Lower lobe of right lung (tissue), 2 donors: Measurements from ENCODE around the gene RWDD1. TPM values are rescaled to one million over a fixed set of nuclear protein-coding genes. Genes with fewer than 3 reads are reported as not detected.
A peak's percentile ranks its signal among the peaks of the same experiment; 100 is the strongest.

ENCODE experiments used
- ATAC-seq, 2 donors: fragments of 200-7000 bp; cut with Tn5 transposase; one replicate each; pipeline ENCODE4 v1.9.1; 2020 to 2022; ENCODE audit warnings: mild to moderate bottlenecking in 2 of 2, moderate library complexity in 2 of 2
- DNase-seq: peaks from one replicate; pipeline ENCODE4 v3.0.0-alpha.2; 2020
- H3K27ac ChIP-seq: fragments of 200-600 bp; one replicate; pipeline ENCODE4 v1.8.0; 2022
- H3K27me3 ChIP-seq: fragments of 200-600 bp; one replicate; pipeline ENCODE4 v1.8.0; 2022; ENCODE audit warnings: low read depth
- H3K36me3 ChIP-seq: fragments of 200-600 bp; one replicate; pipeline ENCODE4 v1.8.0; 2022; ENCODE audit warnings: mild to moderate bottlenecking
- H3K4me1 ChIP-seq: fragments of 200-600 bp; one replicate; pipeline ENCODE4 v1.8.0; 2022
- H3K4me3 ChIP-seq: fragments of 200-600 bp; one replicate; pipeline ENCODE4 v1.8.0; 2022; ENCODE audit warnings: mild to moderate bottlenecking
- H3K9me3 ChIP-seq: fragments of 200-600 bp; one replicate; pipeline ENCODE4 v1.8.0; 2022
- intact Hi-C: fragments of 100-400 bp; cut with DNase I; formaldehyde crosslinking; loops from one replicate; pipeline ENCODE4 v1.11.0; 2022
- long read RNA-seq: library from polyadenylated mRNA; unstranded; transcript quantifications from one replicate; pipeline ENCODE4 v2.0.0, GENCODE V29; 2021
- total RNA-seq: library from RNA; stranded (reverse); fragmentation: NEBNext Ultra II Directional; extraction: Animal tissue kit (Norgen Biotek cat#: 25700); gene quantifications from one replicate; pipeline ENCODE4 v1.2.1, GENCODE V29; 2021
- TF ChIP-seq, protein P1 (sequence below): fragments of 200-600 bp; IDR thresholded peaks from one replicate; pipeline ENCODE4 v1.8.0; 2022; ENCODE audit warnings: antibody characterized with exemption, mild to moderate bottlenecking
- donor health status: DM: no; HTN: yes; CAD: no; lungs with severe emphysema.

RWDD1 gene
- 35.9 TPM for total RNA-seq
- long read RNA-seq, full-length matches to known transcripts: 32 of 76 reads
- long read RNA-seq, partial matches to known transcripts: 43 of 76 reads
- long read RNA-seq, other reads (novel, unspliced or antisense): 1 of 76 reads

- Histone ChIP-seq H3K27me3 (no peaks in the 10 kb centered on the region), H3K9me3 (no peaks in the 10 kb centered on the region), H3K4me3 (peak within 1 kb of the TSS; percentile 84), H3K27ac (peak within 1 kb of the TSS; percentile 94), H3K4me1 (peaks cover 24% of the 10 kb centered on the region), H3K36me3 (peaks cover 12% of the 10 kb centered on the region)
- TF ChIP-seq, protein P1, sequence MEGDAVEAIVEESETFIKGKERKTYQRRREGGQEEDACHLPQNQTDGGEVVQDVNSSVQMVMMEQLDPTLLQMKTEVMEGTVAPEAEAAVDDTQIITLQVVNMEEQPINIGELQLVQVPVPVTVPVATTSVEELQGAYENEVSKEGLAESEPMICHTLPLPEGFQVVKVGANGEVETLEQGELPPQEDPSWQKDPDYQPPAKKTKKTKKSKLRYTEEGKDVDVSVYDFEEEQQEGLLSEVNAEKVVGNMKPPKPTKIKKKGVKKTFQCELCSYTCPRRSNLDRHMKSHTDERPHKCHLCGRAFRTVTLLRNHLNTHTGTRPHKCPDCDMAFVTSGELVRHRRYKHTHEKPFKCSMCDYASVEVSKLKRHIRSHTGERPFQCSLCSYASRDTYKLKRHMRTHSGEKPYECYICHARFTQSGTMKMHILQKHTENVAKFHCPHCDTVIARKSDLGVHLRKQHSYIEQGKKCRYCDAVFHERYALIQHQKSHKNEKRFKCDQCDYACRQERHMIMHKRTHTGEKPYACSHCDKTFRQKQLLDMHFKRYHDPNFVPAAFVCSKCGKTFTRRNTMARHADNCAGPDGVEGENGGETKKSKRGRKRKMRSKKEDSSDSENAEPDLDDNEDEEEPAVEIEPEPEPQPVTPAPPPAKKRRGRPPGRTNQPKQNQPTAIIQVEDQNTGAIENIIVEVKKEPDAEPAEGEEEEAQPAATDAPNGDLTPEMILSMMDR: peak; percentile 21
- intact Hi-C loops: no loop called here
- peak; percentile 99 to 100 for ATAC-seq
- peak; percentile 100 for DNase-seq
These were observed at the start of gene RWDD1 for GRCh38 chr6:116570856-116571682. RWDD1 (plus strand) TSS chr6:116571504; CDS start chr6:116571583, 79 bp downstream.

- Histone ChIP-seq H3K27ac (no peak overlapping the region), H3K4me1 (no peaks in the 10 kb centered on the region), H3K4me3 (no peak overlapping the region), H3K36me3 (no peaks in the 10 kb centered on the region), H3K9me3 (no peaks in the 10 kb centered on the region), H3K27me3 (no peaks in the 10 kb centered on the region)
- ATAC-seq (no peak), DNase-seq (no peak)
- intact Hi-C loops: no loop called here
- TF ChIP-seq, protein P1: no peak
These were observed 48.4 kb upstream of the RWDD1 start for GRCh38 chr6:116522896-116523295.

GRCh38 chr6:116524236-116524635 lies 47.1 kb upstream of the RWDD1 start:
- no peaks in the 10 kb centered on the region for H3K36me3 ChIP-seq
- no peak overlapping the region for H3K4me3 ChIP-seq
- intact Hi-C loops: no loop called here
- TF ChIP-seq, protein P1: no peak
- H3K27me3 ChIP-seq: no peaks in the 10 kb centered on the region
- H3K9me3 ChIP-seq: no peaks in the 10 kb centered on the region
- no peaks in the 10 kb centered on the region for H3K4me1 ChIP-seq
- no peak overlapping the region for H3K27ac ChIP-seq
- DNase-seq (no peak), ATAC-seq (no peak)

GRCh38 chr6:116528133-116528532 lies 43.2 kb upstream of the RWDD1 start:
- no peaks in the 10 kb centered on the region for H3K4me1 ChIP-seq
- no peaks in the 10 kb centered on the region for H3K36me3 ChIP-seq
- no peak overlapping the region for H3K4me3 ChIP-seq
- no peak for DNase-seq
- H3K27me3 ChIP-seq: no peaks in the 10 kb centered on the region
- TF ChIP-seq, protein P1: no peak
- no peaks in the 10 kb centered on the region for H3K9me3 ChIP-seq
- no peak for ATAC-seq
- intact Hi-C loops: no loop called here
- no peak overlapping the region for H3K27ac ChIP-seq

DNA sequence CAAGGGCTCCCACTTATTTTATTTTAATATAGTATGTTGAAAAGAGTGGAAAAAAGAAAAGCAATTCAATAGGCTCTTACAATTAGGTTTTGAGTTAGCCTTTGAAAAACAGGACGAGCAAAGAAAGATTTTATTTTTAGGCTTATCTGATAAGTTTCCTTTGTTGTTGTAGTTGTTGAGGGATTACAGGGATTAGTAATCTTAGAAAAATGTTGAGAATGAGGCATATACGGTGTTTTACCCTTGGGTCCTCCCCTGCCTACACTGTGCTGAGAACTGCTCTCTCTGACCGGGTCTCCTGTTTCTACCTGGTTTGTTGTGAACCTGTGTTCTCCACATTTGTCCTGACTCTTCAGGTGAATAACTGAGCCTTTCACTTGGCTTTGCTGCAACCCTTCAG lies 42.5 kb upstream of the RWDD1 start:
- ATAC-seq (no peak), DNase-seq (no peak)
- no peaks in the 10 kb centered on the region for H3K27me3 ChIP-seq
- H3K4me1 ChIP-seq: no peaks in the 10 kb centered on the region
- no peaks in the 10 kb centered on the region for H3K9me3 ChIP-seq
- no peak overlapping the region for H3K4me3 ChIP-seq
- H3K36me3 ChIP-seq: no peaks in the 10 kb centered on the region
- intact Hi-C loops: no loop called here
- no peak overlapping the region for H3K27ac ChIP-seq
- TF ChIP-seq, protein P1: no peak
